GM19193 (cell line): ENCODE results near the gene CFH.

Experiments
- POLR2A ChIP-seq: IDR thresholded peaks from 4 replicates; pipeline ENCODE4 v1.6.1; 2011; ENCODE audit not compliant: insufficient read depth, insufficient read length; ENCODE audit errors: extremely low read depth

Gene CFH

DNA sequence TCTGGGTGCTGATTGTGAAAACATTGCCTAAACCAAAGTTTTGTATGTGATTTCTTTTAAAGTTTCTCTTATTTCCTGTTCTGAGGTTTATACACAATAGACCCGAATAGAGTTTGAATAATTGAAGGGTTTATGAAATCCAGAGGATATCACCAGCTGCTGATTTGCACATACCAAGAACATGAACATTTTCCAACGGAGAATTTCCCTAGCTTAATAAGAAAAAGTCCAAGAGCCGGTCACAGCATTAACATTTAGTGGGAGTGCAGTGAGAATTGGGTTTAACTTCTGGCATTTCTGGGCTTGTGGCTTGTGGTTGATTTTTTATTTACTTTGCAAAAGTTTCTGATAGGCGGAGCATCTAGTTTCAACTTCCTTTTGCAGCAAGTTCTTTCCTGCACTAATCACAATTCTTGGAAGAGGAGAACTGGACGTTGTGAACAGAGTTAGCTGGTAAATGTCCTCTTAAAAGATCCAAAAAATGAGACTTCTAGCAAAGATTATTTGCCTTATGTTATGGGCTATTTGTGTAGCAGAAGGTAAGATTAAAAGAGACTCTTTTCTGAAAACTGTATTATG is at the start of gene CFH:
CFH (plus strand) TSS at position 407 of the 579 bp plus-strand sequence; CDS start at position 482, 75 bp downstream.
- no peak for TF ChIP-seq POLR2A

DNA sequence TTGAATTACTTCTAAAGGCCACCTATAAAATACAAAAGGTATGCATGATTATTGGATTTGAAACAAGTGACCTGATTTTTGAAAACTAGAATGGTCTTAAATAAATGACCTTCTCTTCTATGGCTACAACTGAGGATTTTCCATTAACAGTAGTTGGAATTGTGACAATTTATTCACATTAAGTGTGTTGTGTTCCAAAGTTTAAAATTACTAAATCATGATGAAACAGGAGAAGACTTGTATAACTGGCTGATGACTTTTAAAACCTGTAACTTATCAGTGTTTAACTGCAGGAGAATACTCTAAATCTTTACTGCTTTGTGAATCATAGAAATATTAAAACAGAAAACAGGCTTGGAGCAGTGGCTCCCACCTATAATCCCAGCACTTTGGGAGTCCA is 48.2 kb upstream of the CFH start:
- no peak for TF ChIP-seq POLR2A

DNA sequence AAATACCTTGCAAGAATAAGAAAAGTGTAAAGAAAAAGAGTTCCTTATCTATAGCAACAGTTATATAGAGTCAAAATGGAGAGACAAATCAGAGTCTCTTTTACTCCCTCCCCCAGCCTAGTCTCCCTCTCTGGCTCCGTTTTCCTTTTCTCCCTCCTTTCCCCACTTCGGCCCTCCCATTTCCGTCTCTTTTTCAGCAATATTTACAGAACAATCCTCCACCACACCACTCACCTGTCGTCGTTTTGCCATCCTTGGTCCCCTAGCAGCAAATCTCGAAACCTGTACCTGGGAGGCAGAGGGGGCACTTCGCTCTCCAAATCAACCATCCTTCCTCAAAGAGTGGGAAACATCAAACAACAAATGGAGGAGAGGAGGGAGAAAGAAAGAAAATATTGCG is 43.9 kb upstream of the CFH start:
- no peak for TF ChIP-seq POLR2A

DNA sequence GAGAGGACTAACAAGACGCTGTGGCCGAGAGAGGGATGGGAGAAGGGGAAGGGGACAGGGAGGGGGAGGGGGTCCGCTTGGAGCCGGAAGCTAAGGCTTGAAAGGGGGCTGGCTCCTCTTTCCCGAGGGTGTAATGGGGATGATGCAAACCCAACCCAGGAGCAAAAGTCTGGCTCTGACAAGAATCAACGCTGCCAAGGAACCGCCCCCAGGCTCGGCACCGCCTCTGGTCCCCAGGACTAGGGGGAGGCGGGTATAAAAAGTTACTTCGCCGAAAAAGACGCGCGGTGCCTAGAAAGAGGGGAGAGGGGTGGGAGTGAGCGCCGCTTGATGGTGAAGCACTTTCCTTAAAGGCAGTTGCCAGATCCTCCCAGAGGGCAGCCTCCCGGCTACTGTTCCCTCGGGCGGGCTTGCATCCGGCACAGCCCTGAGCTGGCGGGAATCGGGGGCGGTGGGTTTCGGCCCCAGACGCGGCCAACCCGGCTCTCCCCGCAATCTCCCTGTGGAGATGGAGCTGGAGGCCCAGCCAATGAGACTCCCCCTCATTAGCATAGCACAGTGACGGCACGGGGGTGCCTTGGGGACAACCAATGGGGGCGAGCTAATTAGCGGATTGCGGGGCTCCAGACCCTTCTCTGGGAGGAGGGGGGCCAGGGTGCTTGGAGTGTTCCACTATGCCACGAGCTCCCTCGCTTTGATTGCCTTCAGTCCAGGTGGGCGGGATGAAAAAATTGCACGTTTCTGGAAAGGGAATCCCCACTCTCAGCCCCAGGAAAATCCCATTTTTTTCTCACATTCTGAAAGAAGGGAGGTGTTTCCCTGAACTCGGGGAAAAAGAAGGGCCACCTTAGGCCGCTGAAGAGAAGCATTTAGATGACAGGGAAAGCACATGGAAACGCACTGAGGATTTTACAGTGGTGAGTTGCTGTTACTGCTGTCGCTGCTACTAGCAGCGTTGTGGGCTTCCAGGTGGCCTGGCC is 43.2 kb upstream of the CFH start, which contains the start of gene KCNT2:
KCNT2 (minus strand) TSS at position 51 of the 980 bp plus-strand sequence. CDS start 131 bp downstream, outside the sequence.
- no peak for TF ChIP-seq POLR2A

DNA sequence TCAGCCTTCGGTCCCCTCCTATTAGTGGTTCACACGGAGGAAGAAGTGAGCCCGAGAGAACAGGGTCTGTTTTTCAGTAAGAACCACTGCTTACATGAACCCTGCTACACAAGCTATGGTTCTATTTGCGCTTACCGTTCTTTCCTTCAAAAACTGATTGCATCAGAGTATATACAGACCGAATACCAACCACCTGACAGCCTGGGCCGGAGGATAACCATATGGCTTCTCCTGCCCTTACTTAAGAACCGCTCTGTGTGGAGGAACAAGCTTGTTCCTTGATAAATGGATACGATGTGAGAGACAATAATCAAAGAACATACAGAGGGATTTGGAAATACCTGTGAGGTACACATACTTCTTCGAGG is 42.5 kb upstream of the CFH start:
- TF ChIP-seq POLR2A = no peak

DNA sequence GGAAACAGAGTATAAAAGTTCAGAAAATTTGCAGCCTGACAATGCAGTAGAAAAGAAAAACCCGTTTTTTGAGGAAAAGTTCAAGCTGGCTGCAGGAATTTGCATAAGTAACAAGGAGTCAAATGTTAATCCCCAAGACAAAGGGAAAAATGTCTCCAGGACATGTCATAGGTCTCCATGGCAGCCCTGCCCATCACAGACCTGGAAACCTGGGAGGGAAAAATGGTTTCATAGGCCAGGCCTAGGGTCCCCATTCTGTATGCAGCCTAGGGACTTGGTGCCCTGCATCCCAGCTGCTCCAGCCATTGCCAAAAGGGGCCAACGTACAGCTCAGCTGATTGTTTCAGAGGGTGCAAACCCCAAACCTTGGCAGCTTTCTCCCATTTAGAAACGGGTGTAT is 40.0 kb upstream of the CFH start:
- TF ChIP-seq POLR2A = no peak

DNA sequence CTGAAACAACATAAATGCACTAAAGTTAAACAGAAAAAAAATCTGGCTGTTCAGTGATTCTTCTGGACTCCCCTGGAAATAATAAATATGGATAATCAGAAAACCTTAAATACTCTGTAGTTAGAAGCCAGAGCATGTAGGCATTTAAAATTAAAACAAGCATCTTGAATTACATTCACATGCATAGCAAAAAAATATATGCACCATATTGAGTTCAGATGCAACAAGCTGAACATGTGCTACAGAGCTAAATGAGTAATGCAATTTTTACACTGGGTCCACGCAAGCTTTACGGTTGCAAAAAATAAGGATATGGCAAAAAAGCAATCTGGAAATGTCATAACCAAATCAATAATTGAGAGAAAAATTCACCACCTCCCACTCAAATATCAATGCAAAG is 32.1 kb upstream of the CFH start:
- TF ChIP-seq POLR2A = no peak

DNA sequence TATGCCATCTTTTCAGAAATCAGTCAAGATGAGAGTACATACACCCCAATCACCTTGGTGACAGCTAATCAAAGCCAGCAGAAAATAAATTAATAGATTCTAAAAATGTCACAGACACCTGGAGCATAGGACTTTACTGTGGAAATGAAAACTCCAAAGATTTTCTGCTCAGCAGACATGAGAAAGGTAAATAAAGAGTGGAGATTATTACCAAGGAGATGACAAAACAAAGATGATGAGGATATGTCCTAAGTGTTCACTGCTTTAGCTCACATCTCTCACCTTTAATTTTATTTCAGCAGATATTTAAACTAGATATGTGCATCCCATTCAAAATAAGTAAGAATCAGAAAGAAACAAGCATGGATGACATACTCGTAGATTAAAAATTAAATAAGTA is 28.8 kb upstream of the CFH start:
- TF ChIP-seq POLR2A = no peak

DNA sequence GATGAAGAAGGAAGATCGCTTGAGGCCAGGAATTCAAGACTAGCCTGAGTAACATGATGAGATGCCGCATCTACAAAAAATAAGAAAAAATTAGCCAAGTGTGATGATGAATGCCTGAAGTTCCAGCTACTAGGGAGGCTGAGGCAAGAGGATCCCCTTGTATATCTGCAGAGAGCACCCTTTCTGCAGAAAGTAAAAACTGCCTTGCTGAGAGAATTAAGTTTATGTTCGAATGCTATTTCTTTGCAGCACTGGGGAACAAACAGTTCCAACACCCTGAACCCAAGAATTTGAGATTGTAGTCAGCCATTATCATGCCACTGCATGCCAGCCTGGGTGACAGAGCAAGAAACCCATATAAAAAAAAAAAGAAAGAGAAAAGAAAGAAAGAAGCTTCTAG is 23.0 kb upstream of the CFH start:
- TF ChIP-seq POLR2A = no peak

DNA sequence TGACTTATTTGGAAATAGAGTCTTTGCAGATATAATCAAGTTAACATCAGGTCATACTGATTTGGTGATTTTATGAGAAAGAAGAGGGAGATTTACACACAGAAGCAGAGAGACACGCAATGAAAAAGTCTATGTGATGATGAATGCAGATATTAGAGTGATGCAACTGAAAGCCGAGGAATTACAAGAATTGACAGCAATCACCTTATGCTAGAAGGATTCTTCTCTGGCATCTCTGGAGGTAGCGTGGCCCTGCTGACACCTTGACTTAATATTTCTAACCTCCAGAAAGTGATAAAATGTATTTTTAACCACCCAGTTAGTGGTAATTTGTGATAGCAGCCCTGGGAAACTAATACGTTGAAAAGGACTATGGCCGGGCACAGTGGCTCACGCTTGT is 14.2 kb upstream of the CFH start:
- TF ChIP-seq POLR2A = no peak

DNA sequence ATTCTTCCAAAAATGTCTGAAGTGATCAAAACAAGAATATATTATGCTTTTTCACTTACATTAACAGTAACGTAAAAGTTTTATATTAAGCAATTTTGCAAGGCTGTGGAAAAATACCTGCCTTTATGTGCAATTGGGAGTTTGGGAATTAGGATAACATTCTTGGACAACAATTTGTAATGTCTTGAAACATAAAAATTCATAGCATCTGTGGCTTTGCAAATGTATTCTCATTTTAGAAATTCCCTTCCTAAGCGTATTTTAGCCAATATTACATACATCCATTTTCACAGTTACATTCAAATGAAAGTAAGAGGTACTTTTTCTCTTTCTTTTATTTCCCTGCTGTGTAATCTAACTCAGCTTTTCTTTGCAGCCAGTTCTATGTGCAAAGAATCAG is 13.4 kb upstream of the CFH start:
- no peak for TF ChIP-seq POLR2A

DNA sequence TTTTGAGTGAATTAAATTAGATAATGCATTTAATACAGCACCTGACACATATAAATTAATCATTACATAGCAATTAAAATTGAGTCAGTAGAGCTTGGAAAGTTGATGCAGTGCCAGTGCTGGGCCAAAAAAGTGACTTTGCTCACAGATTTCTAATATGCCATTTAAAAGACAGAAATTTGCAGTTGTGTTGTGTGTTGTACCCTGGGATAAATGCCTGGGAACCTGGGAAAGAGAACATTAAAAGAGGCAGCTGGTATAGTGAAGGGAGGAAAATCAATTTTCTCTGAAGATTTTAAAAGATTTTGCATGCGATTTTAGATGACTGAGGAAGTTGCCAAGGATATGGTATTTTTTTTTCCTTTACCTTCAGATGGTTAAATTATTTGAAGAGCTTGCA is 10.9 kb upstream of the CFH start:
- no peak for TF ChIP-seq POLR2A

DNA sequence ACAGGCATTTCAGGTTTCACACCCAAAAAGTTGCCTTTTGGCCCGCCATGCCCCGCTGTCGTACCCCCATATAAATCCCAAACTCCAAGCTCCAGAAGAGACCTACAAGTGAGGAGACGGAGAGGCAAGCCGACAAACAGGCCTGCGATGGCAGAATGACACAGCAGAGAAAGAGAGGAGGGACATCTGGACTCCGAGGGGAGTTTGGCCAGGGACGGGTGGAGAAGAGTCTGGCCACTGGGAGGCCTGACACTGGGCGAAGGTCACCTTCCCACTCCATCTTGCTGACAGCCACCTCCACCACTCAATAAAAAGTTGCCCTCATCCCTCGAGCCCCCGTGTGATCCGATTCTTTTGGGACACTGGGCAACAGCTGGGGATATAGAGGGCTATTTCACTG is 1.9 kb upstream of the CFH start:
- no peak for TF ChIP-seq POLR2A

DNA sequence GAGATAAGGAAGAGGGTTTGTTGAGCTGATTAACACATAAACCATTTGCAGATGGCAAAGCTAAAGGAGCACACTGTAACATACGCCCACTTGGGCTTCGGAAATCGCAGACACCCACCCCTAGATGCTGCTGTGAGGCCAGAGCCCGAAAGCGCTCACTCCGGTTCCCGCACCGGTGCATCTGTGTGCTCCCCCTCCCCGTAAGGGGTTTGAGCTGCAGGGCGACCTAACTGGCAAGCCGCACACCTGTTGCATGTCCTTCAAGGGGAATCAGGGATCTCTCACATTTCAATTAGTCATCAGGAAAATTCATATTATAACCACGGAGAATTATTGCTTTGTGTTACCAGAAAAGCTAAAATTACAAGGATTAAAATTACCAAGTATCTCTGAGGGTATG is 1.4 kb upstream of the CFH start:
- TF ChIP-seq POLR2A = no peak

DNA sequence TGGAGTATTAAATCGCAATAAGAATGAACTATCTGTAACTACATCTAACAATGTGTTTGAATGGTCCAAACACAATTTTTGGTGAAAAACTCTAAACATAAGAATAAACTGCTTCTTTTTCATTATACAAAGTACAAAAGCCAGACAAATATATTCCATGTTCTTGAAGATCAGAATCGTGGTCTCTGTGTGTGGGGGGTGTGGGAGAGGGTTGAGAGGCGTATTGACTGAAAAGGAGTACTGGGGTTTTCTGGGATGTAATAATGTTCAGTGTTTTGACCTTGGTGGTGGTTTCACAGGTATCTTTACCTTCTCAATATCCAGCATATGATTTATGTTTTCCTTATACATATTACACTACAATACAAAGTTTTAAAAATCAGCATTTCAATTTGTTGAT is 764 bp upstream of the CFH start:
- no peak for TF ChIP-seq POLR2A

DNA sequence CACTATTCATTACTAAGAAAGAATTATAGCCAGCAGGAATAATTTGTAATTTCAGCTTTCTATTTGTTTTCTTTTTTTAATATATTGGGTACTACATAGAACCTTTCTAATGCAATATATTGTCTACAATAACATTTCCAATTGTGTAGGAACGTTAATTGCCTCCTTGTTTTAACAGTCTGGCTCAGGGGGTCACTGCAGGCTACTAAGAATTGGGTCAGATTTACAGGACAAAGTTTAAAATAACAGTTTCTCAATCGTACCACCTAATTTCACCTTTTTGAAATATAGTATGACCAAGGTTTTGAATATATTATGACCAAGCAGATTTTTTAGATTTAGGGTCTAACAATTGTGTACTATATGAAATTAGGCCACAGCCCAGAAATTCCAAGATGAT is 2.4 kb downstream of the CFH start:
- TF ChIP-seq POLR2A = no peak
